Heart left ventricle (tissue), 13 donors: ENCODE results near the gene IGFBP7.

Experiments
- CTCF ChIP-seq, 12 donors: fragments of 200-600 bp; sonication (generic) in 4 of 12; IDR thresholded peaks; one replicate each; pipeline versions ENCODE4 v1.5.0 to v1.8.0; 2018 to 2022; ENCODE audit warnings: antibody characterized with exemption in 12 of 12, mild to moderate bottlenecking in 5 of 12
- POLR2A ChIP-seq, 2 donors: fragments of 450-650 bp; IDR thresholded peaks; one replicate each; pipeline ENCODE4 v1.6.1; 2017; ENCODE audit warnings: antibody characterized with exemption in 2 of 2, mild to moderate bottlenecking in 2 of 2, moderate library complexity in 2 of 2
- donor health status: ischemic (EF 13 %, LVEDD 7.1; RV severe dilation, severe dysfunction).
- donor health status: DM: no; HTN: yes; CAD: no.
- donor health status: DM: no; HTN: no; CAD: no.
- donor health status: ischemic (EF 25% LVEDD 6.9; RV normal size, moderate dysfunction).
- donor health status: ischemic (EF 25% LVEDD 5.7; RV mildly dilated, moderate dysfunction).
- donor health status: ischemic (EF 35%, LVEDD 5.7; RV mildly dilated, moderate dysfunction).
- donor health status: nonischemic (EF 11% LVEDD 7.7; RV severe dilation, severe dysfunction).
- donor health status: DM: yes; HTN: yes; CAD: no.
- donor health status: PGD.
- donor health status: ischemic (EF 29% LVEDD 5.4; RV normal size, mild dysfunction).
- donor health status: nonischemic (EF 23%, LVEDD 6.1; RV moderate dilation, normal function).

GRCh38 chr4:57139783-57140182 lies 29.6 kb upstream of the IGFBP7 start:
- TF ChIP-seq CTCF (IDR thresholded peaks at IDR 0.05) (no peak), POLR2A (IDR thresholded peaks at IDR 0.05) (no peak)
